ENCODE measurements around the gene CNTNAP2.

CNTNAP2 gene

DNA sequence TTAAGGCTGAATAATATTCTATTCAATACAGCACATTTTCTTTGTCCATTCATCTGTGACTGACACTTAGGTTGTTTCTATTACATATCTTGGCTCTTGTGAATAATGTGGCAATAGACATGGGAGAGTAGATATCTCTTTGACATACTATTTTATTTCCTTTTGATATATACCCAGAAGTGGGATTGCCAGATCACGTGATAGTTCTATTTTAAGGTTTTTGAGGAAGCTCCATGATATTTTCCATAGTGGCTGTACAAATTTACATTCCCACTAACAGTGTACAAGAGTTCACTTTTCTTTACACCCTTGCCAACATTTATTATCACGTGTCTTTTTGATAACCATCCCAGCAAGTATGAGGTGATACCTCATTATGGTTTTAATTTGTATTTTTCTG, 1114.7 kb downstream of the CNTNAP2 start:
- DNase-seq (ENCODE audit: low read depth): no peak
- no peak overlapping the region for H3K4me3 ChIP-seq (ENCODE audit: low read depth, low read length)

DNA sequence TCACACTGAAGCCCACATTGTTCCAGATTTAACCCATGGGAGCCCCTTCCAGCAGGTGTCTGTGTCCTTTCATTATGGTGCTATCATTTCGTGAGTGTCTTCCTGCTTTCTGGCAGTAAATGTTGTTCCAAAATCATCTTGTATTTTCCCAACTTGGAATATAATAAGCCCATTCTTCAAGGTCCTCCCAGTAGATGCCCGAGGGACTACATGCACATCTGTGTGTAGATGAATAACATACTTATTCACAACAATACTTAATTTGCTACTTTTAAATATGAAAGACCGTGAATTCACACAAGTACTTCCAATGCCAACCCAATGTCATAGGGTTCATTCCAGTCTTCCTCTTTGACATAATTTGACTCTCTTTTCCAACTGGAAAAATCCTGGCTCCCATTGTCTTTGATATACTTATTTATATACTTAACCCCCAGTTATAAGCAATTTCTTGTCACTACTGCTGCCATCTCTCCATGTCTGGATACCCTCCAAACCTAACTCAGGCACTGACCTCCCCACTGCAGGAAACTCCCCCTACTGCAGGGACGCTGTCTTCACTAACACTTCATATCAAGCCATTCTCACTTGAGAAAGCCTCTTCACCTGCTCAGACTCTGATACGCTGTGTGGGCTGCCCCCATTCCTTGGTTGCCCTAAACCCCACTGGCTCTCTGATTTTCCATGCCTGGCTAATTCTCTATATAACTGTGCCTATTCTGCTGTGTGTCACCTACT, 1119.2 kb downstream of the CNTNAP2 start:
- no peak for DNase-seq (ENCODE audit: low read depth)
- H3K4me3 ChIP-seq (ENCODE audit: low read depth, low read length): no peak overlapping the region

- no peak for DNase-seq (ENCODE audit: low read depth)
- no peak overlapping the region for H3K4me3 ChIP-seq (ENCODE audit: low read depth, low read length)
Measured at GRCh38 chr7:147240468-147240867, 1123.9 kb downstream of the CNTNAP2 start.

DNA sequence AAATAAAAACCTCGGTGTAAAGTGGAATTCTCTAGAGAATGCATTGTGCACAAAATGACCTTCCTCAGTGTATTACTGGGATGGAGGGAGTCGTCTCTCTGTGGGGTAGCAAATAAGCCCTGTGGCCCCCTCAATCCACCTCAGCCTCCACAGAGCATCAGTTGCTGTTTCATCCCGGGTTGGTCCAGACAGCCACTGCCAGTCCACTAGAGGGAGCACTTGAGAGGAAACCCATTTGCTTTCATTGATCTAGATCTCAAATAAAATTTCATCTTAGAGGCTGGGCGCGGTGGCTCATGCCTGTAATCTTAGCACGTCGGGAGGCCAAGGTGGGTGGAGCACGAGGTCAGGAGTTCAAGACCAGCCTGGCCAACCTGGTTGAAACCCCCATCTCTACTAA, 1128.7 kb downstream of the CNTNAP2 start:
- no peak overlapping the region for H3K4me3 ChIP-seq (ENCODE audit: low read depth, low read length)
- DNase-seq (ENCODE audit: low read depth): no peak

DNA sequence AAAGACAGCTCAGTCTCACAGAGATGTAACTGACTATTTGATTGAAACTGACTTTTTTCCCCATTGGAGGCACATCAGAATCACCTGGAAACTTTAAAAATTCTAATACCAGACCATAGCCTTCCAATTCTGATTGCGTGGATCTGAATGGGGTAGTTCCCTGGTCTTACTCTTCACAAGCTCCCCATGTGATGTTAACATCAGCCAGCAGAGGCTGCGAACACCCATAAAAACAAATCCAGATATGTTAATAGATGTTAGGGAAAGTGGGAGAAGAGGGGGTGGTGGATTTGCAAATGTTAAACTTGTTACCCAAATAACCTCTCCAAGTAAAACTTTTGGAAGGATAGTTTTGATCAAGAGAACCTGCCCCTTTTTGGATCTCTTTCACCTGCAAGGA, 1133.4 kb downstream of the CNTNAP2 start:
- DNase-seq (ENCODE audit: low read depth): no peak
- H3K4me3 ChIP-seq (ENCODE audit: low read depth, low read length): no peak overlapping the region

DNA sequence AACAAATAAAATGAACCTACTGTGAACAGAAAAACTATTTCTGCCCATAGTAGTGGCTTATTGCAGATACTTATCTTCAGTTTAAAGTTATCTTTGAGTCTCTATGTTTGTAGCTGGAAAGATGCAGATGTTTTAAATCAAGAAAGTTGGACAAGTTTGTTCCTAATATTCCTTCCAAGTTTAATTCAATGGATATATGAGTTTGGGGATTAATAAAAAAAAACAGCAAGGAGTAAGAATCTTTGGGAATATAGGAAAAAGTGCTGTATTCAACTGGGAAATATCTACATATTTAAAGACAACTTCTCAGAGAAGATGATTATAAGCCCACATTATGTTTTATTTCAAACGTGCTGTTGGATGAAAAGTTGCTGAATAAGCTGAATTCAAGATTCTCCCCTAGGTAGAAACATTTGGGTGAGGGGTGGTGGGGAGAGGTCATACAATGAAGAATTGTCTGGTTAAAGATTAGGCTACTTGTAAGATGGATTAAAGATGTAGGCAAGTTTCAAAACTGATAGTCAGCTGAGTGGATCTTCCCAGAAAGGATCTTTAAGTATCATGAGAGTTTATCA, 1135.2 kb downstream of the CNTNAP2 start:
- no peak for DNase-seq (ENCODE audit: low read depth)

GRCh38 chr7:147261693-147262092, 1145.1 kb downstream of the CNTNAP2 start:
- no peak for DNase-seq (ENCODE audit: low read depth)
- H3K4me3 ChIP-seq (ENCODE audit: low read depth, low read length): no peak overlapping the region

More for the DNA sequence above, 1135.2 kb downstream of the CNTNAP2 start:
- no peak overlapping the region for H3K4me3 ChIP-seq (ENCODE audit: low read depth, low read length)

- H3K4me3 ChIP-seq (ENCODE audit: low read depth, low read length): no peak overlapping the region
- no peak for DNase-seq (ENCODE audit: low read depth)
Measured at GRCh38 chr7:147265528-147265927, 1148.9 kb downstream of the CNTNAP2 start.

- H3K4me3 ChIP-seq (ENCODE audit: low read depth, low read length): no peak overlapping the region
- DNase-seq (ENCODE audit: low read depth): no peak
Measured at GRCh38 chr7:147276106-147276505, 1159.5 kb downstream of the CNTNAP2 start.

GRCh38 chr7:147276783-147277370, 1160.3 kb downstream of the CNTNAP2 start:
- no peak for DNase-seq (ENCODE audit: low read depth)
- no peak overlapping the region for H3K4me3 ChIP-seq (ENCODE audit: low read depth, low read length)

- H3K4me3 ChIP-seq (ENCODE audit: low read depth, low read length): no peak overlapping the region
- no peak for DNase-seq (ENCODE audit: low read depth)
Measured at GRCh38 chr7:147279514-147279913, 1162.9 kb downstream of the CNTNAP2 start.

DNA sequence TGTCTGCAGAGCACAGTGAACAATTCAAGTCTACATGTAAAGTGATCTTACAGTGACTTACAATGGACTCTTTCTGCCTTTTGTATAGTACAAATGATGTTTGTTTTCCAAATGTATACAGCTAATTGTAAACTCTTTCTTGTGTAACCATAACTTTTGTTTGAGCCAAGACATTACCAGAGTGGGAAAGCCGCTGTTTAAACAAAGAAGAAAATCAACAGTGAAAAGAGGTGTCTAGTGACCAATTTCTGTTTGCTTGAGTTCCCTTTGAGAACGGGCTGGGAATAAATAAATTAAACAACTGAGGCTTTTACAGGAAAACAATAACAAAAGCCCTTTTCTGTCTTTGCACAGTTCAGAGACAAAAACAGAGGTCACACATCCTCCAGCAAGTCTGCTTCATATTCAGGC, 1163.4 kb downstream of the CNTNAP2 start:
- DNase-seq (ENCODE audit: low read depth): no peak
- no peak overlapping the region for H3K4me3 ChIP-seq (ENCODE audit: low read depth, low read length)

- DNase-seq (ENCODE audit: low read depth): no peak
Measured at GRCh38 chr7:147282204-147282603, 1165.6 kb downstream of the CNTNAP2 start.

GRCh38 chr7:147296201-147296600, 1179.6 kb downstream of the CNTNAP2 start:
- no peak overlapping the region for H3K4me3 ChIP-seq (ENCODE audit: low read depth, low read length)
- DNase-seq (ENCODE audit: low read depth): no peak

More at GRCh38 chr7:147282204-147282603, 1165.6 kb downstream of the CNTNAP2 start:
- H3K4me3 ChIP-seq (ENCODE audit: low read depth, low read length): no peak overlapping the region

GRCh38 chr7:147296986-147297385, 1180.4 kb downstream of the CNTNAP2 start:
- no peak for DNase-seq (ENCODE audit: low read depth)

GRCh38 chr7:147298611-147299043, 1182.0 kb downstream of the CNTNAP2 start:
- no peak overlapping the region for H3K4me3 ChIP-seq (ENCODE audit: low read depth, low read length)
- no peak for DNase-seq (ENCODE audit: low read depth)

More at GRCh38 chr7:147296986-147297385, 1180.4 kb downstream of the CNTNAP2 start:
- H3K4me3 ChIP-seq (ENCODE audit: low read depth, low read length): no peak overlapping the region

- no peak for DNase-seq (ENCODE audit: low read depth)
- no peak overlapping the region for H3K4me3 ChIP-seq (ENCODE audit: low read depth, low read length)
Measured at GRCh38 chr7:147300293-147300692, 1183.7 kb downstream of the CNTNAP2 start.

GRCh38 chr7:147304376-147304775, 1187.8 kb downstream of the CNTNAP2 start:
- DNase-seq (ENCODE audit: low read depth): no peak
- no peak overlapping the region for H3K4me3 ChIP-seq (ENCODE audit: low read depth, low read length)

GRCh38 chr7:147305827-147306226, 1189.2 kb downstream of the CNTNAP2 start:
- H3K4me3 ChIP-seq (ENCODE audit: low read depth, low read length): no peak overlapping the region
- no peak for DNase-seq (ENCODE audit: low read depth)

DNA sequence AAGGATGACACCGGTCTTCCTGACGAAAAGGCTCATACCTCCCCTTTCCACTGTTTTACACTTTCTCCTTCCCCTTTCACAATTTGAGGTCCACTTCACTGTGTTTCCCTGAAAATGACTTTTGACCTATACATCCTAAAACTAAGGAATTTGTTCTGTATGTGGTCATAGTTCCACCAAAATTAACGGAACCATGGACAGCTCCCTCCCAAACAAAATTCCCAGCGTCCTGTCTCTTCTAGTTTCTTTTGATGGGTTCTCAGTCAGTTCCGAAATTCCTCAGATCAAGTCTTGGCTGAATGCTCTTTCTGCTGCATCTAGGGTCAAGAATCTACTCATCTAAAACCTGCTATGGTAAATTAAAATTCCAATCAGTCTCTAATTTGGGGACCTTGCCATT, 1191.9 kb downstream of the CNTNAP2 start:
- DNase-seq (ENCODE audit: low read depth): no peak

GRCh38 chr7:147311336-147311735, 1194.7 kb downstream of the CNTNAP2 start:
- H3K4me3 ChIP-seq (ENCODE audit: low read depth, low read length): no peak overlapping the region
- DNase-seq (ENCODE audit: low read depth): no peak

More for the DNA sequence above, 1191.9 kb downstream of the CNTNAP2 start:
- H3K4me3 ChIP-seq (ENCODE audit: low read depth, low read length): no peak overlapping the region

Measured in skeletal muscle cell (primary cell).